NT2/D1 (cell line): ENCODE measurements around the gene CLCNKB.

Experiments used
- DNase-seq: peaks from one replicate; pipeline ENCODE4 v3.0.0-alpha.2; 2011; ENCODE audit warnings: low read depth, low spot score
- H3K27me3 ChIP-seq: 2 replicates; pipeline ENCODE4 v1.6.0; 2011; ENCODE audit warnings: mild to moderate bottlenecking; ENCODE audit not compliant: insufficient read length, insufficient read depth
- H3K36me3 ChIP-seq: 2 replicates; pipeline ENCODE4 v1.6.1; 2011; ENCODE audit warnings: mild to moderate bottlenecking, low read length, mixed read lengths; ENCODE audit not compliant: insufficient read depth, insufficient read length
- H3K4me1 ChIP-seq: 2 replicates; pipeline ENCODE4 v1.5.1; 2011; ENCODE audit not compliant: insufficient read depth, insufficient read length
- H3K4me3 ChIP-seq: 2 replicates; pipeline ENCODE4 v1.5.1; 2011; ENCODE audit warnings: low read depth; ENCODE audit not compliant: insufficient read length
- H3K9ac ChIP-seq: 2 replicates; pipeline ENCODE4 v1.6.0; 2011; ENCODE audit warnings: low read depth; ENCODE audit not compliant: insufficient read length
- H3K9me3 ChIP-seq: 2 replicates; pipeline ENCODE4 v1.5.1; 2011; ENCODE audit warnings: mild to moderate bottlenecking, low read length; ENCODE audit not compliant: insufficient read depth
- SUZ12 ChIP-seq: IDR thresholded peaks from 2 replicates; pipeline ENCODE4 v1.6.1; 2011; ENCODE audit not compliant: insufficient read length, insufficient read depth; ENCODE audit errors: extremely low read depth
- YY1 ChIP-seq: IDR thresholded peaks from 2 replicates; pipeline ENCODE4 v1.6.1; 2011; ENCODE audit not compliant: insufficient read length, insufficient read depth
- ZNF274 ChIP-seq: IDR thresholded peaks from 2 replicates; pipeline ENCODE4 v1.6.1; 2011; ENCODE audit warnings: mild to moderate bottlenecking, low read depth, low read length

Gene CLCNKB

GRCh38 chr1:16094453-16095158 is 51.0 kb downstream of the CLCNKB start:
- H3K36me3 ChIP-seq, result no peaks in the 10 kb centered on the region
- no peak overlapping the region for H3K4me3 ChIP-seq
- H3K9ac ChIP-seq, result no peak overlapping the region
- TF ChIP-seq ZNF274 (no peak), YY1 (no peak), SUZ12 (no peak)
- H3K4me1 ChIP-seq, result peaks cover 2% of the 10 kb centered on the region
- peaks cover 3% of the 10 kb centered on the region for H3K27me3 ChIP-seq
- DNase-seq, result no peak
- H3K9me3 ChIP-seq, result no peaks in the 10 kb centered on the region

GRCh38 chr1:16095447-16095846 is 51.9 kb downstream of the CLCNKB start:
- no peaks in the 10 kb centered on the region for H3K9me3 ChIP-seq
- no peak for DNase-seq
- no peak overlapping the region for H3K9ac ChIP-seq

GRCh38 chr1:16099412-16099811 is 55.8 kb downstream of the CLCNKB start:
- TF ChIP-seq YY1 (no peak), ZNF274 (no peak), SUZ12 (no peak)
- no peaks in the 10 kb centered on the region for H3K27me3 ChIP-seq
- DNase-seq, result no peak
- H3K4me1 ChIP-seq, result peaks cover 2% of the 10 kb centered on the region
- H3K4me3 ChIP-seq, result no peak overlapping the region
- H3K9me3 ChIP-seq, result peaks cover 9% of the 10 kb centered on the region; the same call in 1 of the 2 replicates
- H3K36me3 ChIP-seq, result no peaks in the 10 kb centered on the region
- H3K9ac ChIP-seq, result no peak overlapping the region

More at GRCh38 chr1:16095447-16095846, 51.9 kb downstream of the CLCNKB start:
- peaks cover under 1% of the 10 kb centered on the region for H3K27me3 ChIP-seq
- TF ChIP-seq ZNF274, result no peak
- TF ChIP-seq SUZ12, result no peak
- no peak for TF ChIP-seq YY1
- no peak overlapping the region for H3K4me3 ChIP-seq
- peaks cover 2% of the 10 kb centered on the region for H3K4me1 ChIP-seq
- H3K36me3 ChIP-seq, result no peaks in the 10 kb centered on the region

- H3K36me3 ChIP-seq, result no peaks in the 10 kb centered on the region
- H3K9ac ChIP-seq, result no peak overlapping the region
- TF ChIP-seq ZNF274, result no peak
- no peak for TF ChIP-seq SUZ12
- TF ChIP-seq YY1, result no peak
- H3K27me3 ChIP-seq, result no peaks in the 10 kb centered on the region
- H3K9me3 ChIP-seq, result peaks cover 9% of the 10 kb centered on the region; the same call in 1 of the 2 replicates
- DNase-seq, result no peak
- H3K4me1 ChIP-seq, result peaks cover 2% of the 10 kb centered on the region
- no peak overlapping the region for H3K4me3 ChIP-seq
Measured at GRCh38 chr1:16101623-16102022, 58.0 kb downstream of the CLCNKB start.
